Ammon's horn (tissue), 1 donor: ENCODE measurements around the gene JMY.

Source experiments
- DNase-seq: peaks from one replicate; pipeline ENCODE4 v3.0.0-alpha.2; 2016; ENCODE audit warnings: low spot score

JMY gene

GRCh38 chr5:79235634-79236361 is at the start of gene JMY:
TSS of gene JMY (plus strand) at chr5:79236131. CDS start at chr5:79236651, 520 bp downstream.
- peak; percentile 92 for DNase-seq

- DNase-seq = no peak
Observed at GRCh38 chr5:79186455-79186854, 49.5 kb upstream of the JMY start.

- DNase-seq = peak; percentile 41
Observed at GRCh38 chr5:79189439-79190234, 46.3 kb upstream of the JMY start.

- DNase-seq = no peak
Observed at GRCh38 chr5:79190235-79190529, 45.7 kb upstream of the JMY start.

GRCh38 chr5:79191457-79191856 is 44.5 kb upstream of the JMY start:
- no peak for DNase-seq

- DNase-seq = no peak
Observed at GRCh38 chr5:79193643-79194042, 42.3 kb upstream of the JMY start.

- no peak for DNase-seq
Observed at GRCh38 chr5:79200573-79201183, 35.3 kb upstream of the JMY start.

GRCh38 chr5:79201206-79201605 is 34.7 kb upstream of the JMY start:
- no peak for DNase-seq

GRCh38 chr5:79202076-79202475 is 33.9 kb upstream of the JMY start:
- no peak for DNase-seq

- no peak for DNase-seq
Observed at GRCh38 chr5:79205965-79206364, 30.0 kb upstream of the JMY start.

GRCh38 chr5:79206541-79206940 is 29.4 kb upstream of the JMY start:
- DNase-seq = no peak

GRCh38 chr5:79209505-79209904 is 26.4 kb upstream of the JMY start:
- DNase-seq = no peak

GRCh38 chr5:79224286-79224984 is 11.5 kb upstream of the JMY start:
- no peak for DNase-seq

GRCh38 chr5:79225026-79225425 is 10.9 kb upstream of the JMY start:
- DNase-seq = peak; percentile 71

- no peak for DNase-seq
Observed at GRCh38 chr5:79225441-79225840, 10.5 kb upstream of the JMY start.

- no peak for DNase-seq
Observed at GRCh38 chr5:79227484-79228025, 8.4 kb upstream of the JMY start.

GRCh38 chr5:79229357-79230174 is 6.4 kb upstream of the JMY start:
- DNase-seq = peak; percentile 23

- DNase-seq = no peak
Observed at GRCh38 chr5:79235261-79235633, 684 bp upstream of the JMY start.

GRCh38 chr5:79236362-79236969 is 535 bp downstream of the JMY start:
- DNase-seq = no peak

- peak; percentile 28 for DNase-seq
Observed at GRCh38 chr5:79236970-79237739, 1.2 kb downstream of the JMY start.
